ACC112 (cell line): Measurements from ENCODE around the gene POP4.

Experiments used
- H2AFZ ChIP-seq: fragments of 200-600 bp; sonication (generic); one replicate; pipeline ENCODE4 v1.6.0; 2017; ENCODE audit warnings: antibody characterized with exemption, low read length; ENCODE audit not compliant: unreplicated experiment
- H3K27ac ChIP-seq: fragments of 200-600 bp; sonication (generic); 2 replicates; pipeline ENCODE4 v1.5.1; 2014; ENCODE audit warnings: low read depth, mild to moderate bottlenecking, antibody characterized with exemption, low read length, moderate library complexity
- H3K27me3 ChIP-seq: fragments of 200-600 bp; sonication (generic); 2 replicates; pipeline ENCODE4 v1.6.1; 2014; ENCODE audit warnings: mild to moderate bottlenecking, antibody characterized with exemption, low read length, moderate library complexity, mixed read lengths; ENCODE audit not compliant: insufficient read depth
- H3K36me3 ChIP-seq: fragments of 200-600 bp; sonication (generic); 2 replicates; pipeline ENCODE4 v1.6.1; 2016; ENCODE audit warnings: mild to moderate bottlenecking, antibody characterized with exemption, low read length, moderate library complexity, mixed read lengths; ENCODE audit not compliant: insufficient read depth
- H3K4me1 ChIP-seq: fragments of 200-600 bp; sonication (generic); one replicate; pipeline ENCODE4 v1.6.1; 2016; ENCODE audit warnings: low read length, mixed read lengths; ENCODE audit not compliant: insufficient read depth, unreplicated experiment, control insufficient read depth
- H3K4me3 ChIP-seq: fragments of 200-600 bp; sonication (generic); 2 replicates; pipeline ENCODE4 v1.5.1; 2014; ENCODE audit warnings: mild to moderate bottlenecking, low read depth, low read length
- H3K79me2 ChIP-seq: fragments of 200-600 bp; sonication (generic); one replicate; pipeline ENCODE4 v1.6.0; 2016; ENCODE audit warnings: low read length; ENCODE audit not compliant: control insufficient read depth, unreplicated experiment, insufficient read depth

POP4 gene

DNA sequence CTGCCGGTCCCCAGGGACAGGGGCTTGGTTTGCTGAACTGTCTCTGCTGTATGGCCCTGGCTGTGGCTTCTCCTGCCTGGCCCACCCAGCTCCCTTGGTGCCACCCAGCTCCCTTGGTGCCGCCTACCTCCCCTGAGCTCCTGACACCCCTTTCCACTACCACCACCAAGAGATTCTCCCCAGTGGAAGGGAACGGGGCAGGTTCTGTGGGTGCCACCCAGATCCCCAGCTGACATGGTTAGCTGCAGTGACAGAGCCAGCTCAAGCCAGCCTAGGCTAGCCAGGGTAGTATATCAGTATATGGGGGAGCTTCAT lies 28.5 kb upstream of the POP4 start:
- H3K79me2 ChIP-seq, result no peaks in the 10 kb centered on the region
- H2AFZ ChIP-seq, result no peak overlapping the region
- H3K27me3 ChIP-seq, result peaks cover 53% of the 10 kb centered on the region
- H3K36me3 ChIP-seq, result no peaks in the 10 kb centered on the region
- no peak overlapping the region for H3K27ac ChIP-seq
- no peaks in the 10 kb centered on the region for H3K4me1 ChIP-seq
- no peak overlapping the region for H3K4me3 ChIP-seq

- Histone ChIP-seq H3K79me2 (no peaks in the 10 kb centered on the region), H3K27me3 (peaks cover 46% of the 10 kb centered on the region), H3K27ac (no peak overlapping the region), H3K36me3 (no peaks in the 10 kb centered on the region), H2AFZ (no peak overlapping the region), H3K4me3 (no peak overlapping the region), H3K4me1 (no peaks in the 10 kb centered on the region)
These were observed 27.7 kb upstream of the POP4 start for GRCh38 chr19:29578349-29578748.

GRCh38 chr19:29579308-29579910 lies 26.7 kb upstream of the POP4 start:
- H3K4me1 ChIP-seq, result no peaks in the 10 kb centered on the region
- H3K27ac ChIP-seq, result no peak overlapping the region
- H3K27me3 ChIP-seq, result peaks cover 36% of the 10 kb centered on the region
- H3K36me3 ChIP-seq, result no peaks in the 10 kb centered on the region
- H3K79me2 ChIP-seq, result no peaks in the 10 kb centered on the region
- no peak overlapping the region for H3K4me3 ChIP-seq
- no peak overlapping the region for H2AFZ ChIP-seq

- no peak overlapping the region for H3K4me3 ChIP-seq
- H3K36me3 ChIP-seq, result no peaks in the 10 kb centered on the region
- no peak overlapping the region for H2AFZ ChIP-seq
- no peaks in the 10 kb centered on the region for H3K79me2 ChIP-seq
- H3K27me3 ChIP-seq, result peaks cover 28% of the 10 kb centered on the region
- H3K4me1 ChIP-seq, result no peaks in the 10 kb centered on the region
- no peak overlapping the region for H3K27ac ChIP-seq
These were observed 24.7 kb upstream of the POP4 start for GRCh38 chr19:29581398-29581797.

DNA sequence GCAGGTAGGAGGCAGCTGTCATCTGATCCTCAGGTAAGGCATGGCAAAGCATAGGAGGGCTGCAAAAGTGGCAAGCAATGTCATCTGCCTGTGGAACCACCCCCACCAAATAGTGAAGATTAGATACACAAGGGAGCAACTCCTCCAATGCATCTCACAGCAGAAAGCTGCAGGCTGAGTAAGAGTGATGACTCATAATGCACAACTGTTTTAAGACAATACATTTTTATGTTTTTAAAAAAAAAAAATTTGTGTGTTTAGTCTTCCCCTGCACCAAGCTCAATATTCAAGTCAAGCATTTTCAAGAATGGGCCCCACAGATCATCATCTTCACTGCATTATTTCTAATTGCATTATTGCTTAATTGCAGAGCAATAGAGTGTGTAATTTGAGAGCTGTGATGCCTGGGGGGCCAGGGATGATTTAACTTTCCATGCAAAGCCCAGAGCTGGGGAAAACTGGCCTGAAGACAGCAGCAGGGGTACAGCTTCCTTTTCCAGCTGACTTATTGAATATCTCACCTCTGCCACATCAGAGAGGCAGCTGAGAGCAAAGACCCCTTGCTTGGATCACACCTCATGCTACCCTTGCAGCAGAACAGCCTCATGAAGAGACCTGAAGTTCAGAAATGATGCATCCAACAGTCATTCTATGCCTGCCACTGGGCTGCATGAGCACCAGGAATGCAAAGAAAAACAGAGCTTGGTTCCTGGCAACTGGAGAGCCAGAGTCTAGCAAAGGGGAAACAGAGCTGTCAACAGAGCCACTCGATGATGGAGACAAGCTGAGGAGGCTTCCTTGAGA lies 22.7 kb upstream of the POP4 start:
- no peaks in the 10 kb centered on the region for H3K36me3 ChIP-seq
- H3K27me3 ChIP-seq, result peaks cover 15% of the 10 kb centered on the region
- no peaks in the 10 kb centered on the region for H3K79me2 ChIP-seq
- H3K4me3 ChIP-seq, result no peak overlapping the region
- no peak overlapping the region for H2AFZ ChIP-seq
- H3K4me1 ChIP-seq, result no peaks in the 10 kb centered on the region
- no peak overlapping the region for H3K27ac ChIP-seq

- Histone ChIP-seq H3K4me1 (no peaks in the 10 kb centered on the region), H2AFZ (no peak overlapping the region), H3K27me3 (peaks cover 28% of the 10 kb centered on the region), H3K79me2 (no peaks in the 10 kb centered on the region), H3K4me3 (no peak overlapping the region), H3K36me3 (no peaks in the 10 kb centered on the region), H3K27ac (no peak overlapping the region)
These were observed 19.7 kb upstream of the POP4 start for GRCh38 chr19:29586401-29586800.

DNA sequence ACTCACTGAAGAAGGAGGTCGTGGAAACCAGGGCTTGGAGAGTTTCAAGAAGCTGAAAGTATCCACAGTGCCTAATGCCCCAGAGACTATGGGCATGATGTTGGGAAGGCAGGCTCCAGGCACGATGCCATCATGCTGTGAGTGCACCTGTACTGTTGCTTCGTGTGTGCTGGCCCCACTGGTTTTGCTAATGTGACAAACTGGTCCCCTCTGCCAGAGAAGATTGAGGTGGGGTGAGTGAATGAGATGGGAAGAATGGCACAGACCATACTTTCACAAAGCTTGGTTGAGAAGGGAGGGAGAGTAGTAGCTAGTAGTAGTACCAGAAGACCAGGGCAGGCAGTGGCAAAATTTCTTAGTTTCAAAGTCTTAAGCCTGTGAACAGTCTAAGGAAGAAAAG lies 19.0 kb upstream of the POP4 start:
- H3K4me1 ChIP-seq, result no peaks in the 10 kb centered on the region
- H3K4me3 ChIP-seq, result no peak overlapping the region
- peaks cover 35% of the 10 kb centered on the region for H3K27me3 ChIP-seq
- H3K27ac ChIP-seq, result no peak overlapping the region
- H3K79me2 ChIP-seq, result no peaks in the 10 kb centered on the region
- H2AFZ ChIP-seq, result no peak overlapping the region
- no peaks in the 10 kb centered on the region for H3K36me3 ChIP-seq

GRCh38 chr19:29587518-29587986 lies 18.5 kb upstream of the POP4 start:
- H3K36me3 ChIP-seq, result no peaks in the 10 kb centered on the region
- H3K27me3 ChIP-seq, result peaks cover 40% of the 10 kb centered on the region
- no peak overlapping the region for H2AFZ ChIP-seq
- H3K27ac ChIP-seq, result no peak overlapping the region
- no peak overlapping the region for H3K4me3 ChIP-seq
- H3K4me1 ChIP-seq, result no peaks in the 10 kb centered on the region
- no peaks in the 10 kb centered on the region for H3K79me2 ChIP-seq

DNA sequence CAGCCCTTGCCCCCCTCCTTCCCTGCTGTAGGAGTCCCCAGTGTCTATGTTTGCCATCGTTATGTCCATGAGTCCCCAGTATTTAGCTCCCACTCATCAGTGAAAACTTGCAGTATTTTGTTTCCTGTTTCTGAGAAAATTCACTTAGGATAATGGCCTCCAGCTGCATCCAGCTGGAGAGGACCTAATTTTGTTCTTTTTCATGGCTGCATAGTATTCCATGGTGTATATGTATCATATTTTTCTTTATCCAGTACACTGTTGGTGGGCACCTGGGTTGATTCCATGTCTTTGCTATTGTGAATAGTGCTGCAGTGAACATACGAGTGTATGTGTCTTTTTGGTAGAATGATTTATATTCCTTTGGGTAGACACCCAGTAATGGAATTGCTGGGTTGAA lies 18.0 kb upstream of the POP4 start:
- Histone ChIP-seq H3K79me2 (no peaks in the 10 kb centered on the region), H3K27ac (no peak overlapping the region), H3K36me3 (no peaks in the 10 kb centered on the region), H3K4me3 (no peak overlapping the region), H2AFZ (no peak overlapping the region), H3K27me3 (peaks cover 45% of the 10 kb centered on the region), H3K4me1 (no peaks in the 10 kb centered on the region)

- Histone ChIP-seq H3K27me3 (peaks cover 46% of the 10 kb centered on the region), H3K36me3 (no peaks in the 10 kb centered on the region), H3K4me1 (no peaks in the 10 kb centered on the region)
These were observed 15.8 kb upstream of the POP4 start for GRCh38 chr19:29590278-29590677.

DNA sequence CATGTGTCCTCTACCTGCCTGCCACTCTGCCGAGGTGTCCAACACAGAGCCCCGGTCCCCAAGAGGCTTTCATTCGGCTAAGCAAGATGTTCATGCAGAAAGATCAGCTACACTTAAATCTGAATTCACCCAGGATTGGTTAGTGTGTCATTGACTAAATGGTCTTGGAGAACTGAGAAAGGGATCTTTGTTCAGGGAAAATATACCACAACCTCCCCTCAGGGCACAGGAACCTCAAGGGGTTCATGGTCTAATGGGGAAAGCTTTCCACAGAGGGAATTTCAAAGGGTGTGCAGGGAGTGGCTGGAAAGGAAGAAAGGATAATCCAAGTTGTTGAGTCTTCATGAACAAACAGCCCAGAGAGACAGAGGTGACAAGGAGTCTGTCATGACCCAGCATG lies 14.4 kb upstream of the POP4 start:
- H3K4me1 ChIP-seq, result no peaks in the 10 kb centered on the region
- peaks cover 49% of the 10 kb centered on the region for H3K27me3 ChIP-seq
- no peak overlapping the region for H2AFZ ChIP-seq
- no peaks in the 10 kb centered on the region for H3K79me2 ChIP-seq
- no peaks in the 10 kb centered on the region for H3K36me3 ChIP-seq
- H3K4me3 ChIP-seq, result no peak overlapping the region
- no peak overlapping the region for H3K27ac ChIP-seq

More at GRCh38 chr19:29590278-29590677, 15.8 kb upstream of the POP4 start:
- no peak overlapping the region for H2AFZ ChIP-seq
- no peaks in the 10 kb centered on the region for H3K79me2 ChIP-seq
- H3K27ac ChIP-seq, result no peak overlapping the region
- H3K4me3 ChIP-seq, result no peak overlapping the region
